K562 (cell line): ENCODE measurements around the gene S100A3. TPM values are rescaled to one million over a fixed set of nuclear protein-coding genes. Genes with fewer than 3 reads are reported as not detected.

Experiments
- CBFA2T2 ChIP-seq: fragments of 450-650 bp; conservative IDR thresholded peaks from 2 replicates; pipeline ENCODE4 v1.6.1; 2017; ENCODE audit warnings: mild to moderate bottlenecking
- IFI16 ChIP-seq: fragments of 250-450 bp; sonication (Bioruptor Pico); IDR thresholded peaks from 2 replicates; pipeline ENCODE4 v2.1.2; 2022; ENCODE audit warnings: mild to moderate bottlenecking, inconsistent platforms
- KAT2B ChIP-seq: IDR thresholded peaks from one replicate; pipeline ENCODE4 v1.6.1; 2012; ENCODE audit warnings: low read depth, mild to moderate bottlenecking, control low read depth, inconsistent platforms, low read length, moderate library complexity
- KLF16 ChIP-seq: IDR thresholded peaks from 2 replicates; pipeline ENCODE4 v1.6.1; 2016; ENCODE audit warnings: antibody characterized with exemption
- MXI1 ChIP-seq: IDR thresholded peaks from 2 replicates; pipeline ENCODE4 v1.6.1; 2011; ENCODE audit warnings: low read depth, mild to moderate bottlenecking, improper control_type of control experiment, low read length
- RAD21 ChIP-seq, 2 experiments: fragments of 250-450 bp in 1 of 2; fragments of 450-650 bp in 1 of 2; sonication (Bioruptor Pico) in 1 of 2; formaldehyde crosslinking in 1 of 2; IDR thresholded peaks in 1 of 2; conservative IDR thresholded peaks in 1 of 2; 2 replicates each; pipeline versions ENCODE4 v1.4.0 to v1.8.0; 2020 to 2022; ENCODE audit warnings: mild to moderate bottlenecking in 2 of 2, moderate library complexity in 1 of 2
- RREB1 ChIP-seq: fragments of 250-450 bp; sonication (Bioruptor Pico); IDR thresholded peaks from 2 replicates; pipeline ENCODE4 v1.4.0; 2020
- SFPQ ChIP-seq: fragments of 200-400 bp; formaldehyde crosslinking; IDR thresholded peaks from 2 replicates; pipeline ENCODE4 v1.6.1; 2017; ENCODE audit warnings: mild to moderate bottlenecking, low read depth, low read length, moderate library complexity
- SMAD3 ChIP-seq: fragments of 450-650 bp; formaldehyde crosslinking; conservative IDR thresholded peaks from 2 replicates; pipeline ENCODE4 v1.4.0; 2020; ENCODE audit warnings: mild to moderate bottlenecking
- SMARCE1 ChIP-seq: fragments of 450-650 bp; IDR thresholded peaks from 2 replicates; pipeline ENCODE4 v1.7.1; 2016; ENCODE audit warnings: mild to moderate bottlenecking
- TAL1 ChIP-seq: fragments of 450-650 bp; IDR thresholded peaks from 2 replicates; pipeline ENCODE4 v1.6.1; 2016; ENCODE audit warnings: mild to moderate bottlenecking
- VEZF1 ChIP-seq: fragments of 200-800 bp; sonication (Bioruptor generic); IDR thresholded peaks from 2 replicates; pipeline ENCODE4 v1.6.1; 2017; ENCODE audit warnings: missing genetic modification characterization, missing compliant biosample characterization
- YY1 ChIP-seq, 3 experiments: IDR thresholded peaks; 2 replicates each; pipeline ENCODE4 v1.6.1; 2011; ENCODE audit warnings: low read length in 2 of 3, mild to moderate bottlenecking in 2 of 3, moderate library complexity in 2 of 3, borderline replicate concordance in 1 of 3, control low read depth in 1 of 3, low read depth in 1 of 3; ENCODE audit not compliant: insufficient read depth in 3 of 3, insufficient replicate concordance in 2 of 3, control insufficient read depth in 1 of 3, insufficient read length in 1 of 3; ENCODE audit errors: extremely low read depth in 1 of 3
- ZNF316 ChIP-seq: fragments of 450-650 bp; IDR thresholded peaks from 2 replicates; pipeline ENCODE4 v1.6.1; 2016
- ZNF586 ChIP-seq: fragments of 450-650 bp; formaldehyde crosslinking; conservative IDR thresholded peaks from 2 replicates; pipeline ENCODE4 v1.4.0; 2020; ENCODE audit warnings: mild to moderate bottlenecking, moderate library complexity
- ZNF668 ChIP-seq: fragments of 250-450 bp; sonication (Bioruptor Pico); IDR thresholded peaks from 2 replicates; pipeline ENCODE4 v1.8.0; 2022; ENCODE audit warnings: mild to moderate bottlenecking, inconsistent platforms
- ZSCAN32 ChIP-seq: fragments of 450-650 bp; formaldehyde crosslinking; IDR thresholded peaks from 2 replicates; pipeline ENCODE4 v1.4.0; 2020; ENCODE audit warnings: mild to moderate bottlenecking, moderate library complexity
- polyA plus RNA-seq, 8 experiments: library from polyadenylated mRNA; depleted of rRNA in 4 of 8; stranded (reverse) in 5 of 8; unstranded in 3 of 8; fragments of >200 nt; fragmentation: Nextera tagmentation in 2 of 8; fragmentation: Illumina TruSeq in 1 of 8; extraction: Ambion mirVana in 2 of 8; extraction: Trizol in 1 of 8; gene quantifications; 2 replicates each; pipeline versions ENCODE4 v1.2.1 to v1.2.3, GENCODE V29; 2011 to 2014; ENCODE audit warnings: inconsistent platforms in 1 of 8, missing spikeins in 1 of 8
- total RNA-seq, 7 experiments: library from RNA; depleted of rRNA in 6 of 7; stranded (reverse); fragments of >200 nt in 6 of 7; fragmentation: Illumina TruSeq in 2 of 7; extraction: Trizol in 2 of 7; gene quantifications; 2 replicates each; pipeline versions ENCODE4 v1.2.1 to v1.2.3, GENCODE V29; 2011 to 2021; ENCODE audit warnings: low replicate concordance in 1 of 7

Gene S100A3
- total and polyA plus RNA-seq, 9 of the 15 experiments (the other 6 are each of a cell fraction or from before 2014, with no cell fraction given): 0.08 to 1.7 (median 0.18) TPM; not detected in 4

- no peak for TF ChIP-seq RREB1
- no peak for TF ChIP-seq TAL1
- no peak for TF ChIP-seq IFI16 (CRISPR knock-in tag)
- TF ChIP-seq SMAD3 (CRISPR knock-in tag): no peak
- peak in 2 of 3 experiments; percentile 51 to 59 for TF ChIP-seq YY1 (IDR thresholded peaks at IDR 0.05; ENCODE audit: borderline replicate concordance in 1 of 3, control insufficient read depth in 1 of 3, extremely low read depth in 1 of 3, insufficient read depth in 3 of 3, insufficient read length in 1 of 3, insufficient replicate concordance in 2 of 3, low read depth in 1 of 3, low read length in 2 of 3)
- TF ChIP-seq ZNF316: no peak
- TF ChIP-seq KAT2B: no peak
- 0 out of 2 replicates have a peak, but pooled peaks have one; percentile 8 for TF ChIP-seq KLF16
- TF ChIP-seq SFPQ: no peak
- no peak for TF ChIP-seq ZNF668 (CRISPR knock-in tag)
- no peak for TF ChIP-seq CBFA2T2
- TF ChIP-seq ZSCAN32: no peak
- TF ChIP-seq RAD21 (CRISPR knock-in tag; conservative IDR thresholded peaks at IDR 0.05 in 1 of 2, IDR thresholded peaks at IDR 0.05 in 1 of 2): peak; percentile 73 to 86
- TF ChIP-seq MXI1: no peak
- no peak for TF ChIP-seq SMARCE1
- no peak for TF ChIP-seq VEZF1 (CRISPR knock-in tag)
- TF ChIP-seq ZNF586 (CRISPR knock-in tag): no peak
These were observed 39.2 kb downstream of the S100A3 start (continued) for GRCh38 chr1:153509729-153510354.
